Neural crest cell (in vitro differentiated cells): ENCODE data around the gene CREM. TPM values are rescaled to one million over a fixed set of nuclear protein-coding genes. Genes with fewer than 3 reads are reported as not detected.

Experiments used
- DNase-seq: peaks from one replicate; pipeline ENCODE4 v3.0.0; 2021; ENCODE audit warnings: low read depth, mixed read lengths, low spot score
- H3K27ac Mint-ChIP-seq: one replicate; pipeline ENCODE4 v1.8.0; 2021; ENCODE audit warnings: mild to moderate bottlenecking, mixed read lengths; ENCODE audit not compliant: unreplicated experiment
- H3K27me3 Mint-ChIP-seq: 2 replicates; pipeline ENCODE4 v1.8.0; 2021; ENCODE audit warnings: low read depth, mild to moderate bottlenecking, mixed read lengths
- H3K36me3 Mint-ChIP-seq: 2 replicates; pipeline ENCODE4 v1.8.0; 2021; ENCODE audit warnings: low read depth, mild to moderate bottlenecking, mixed read lengths
- H3K4me1 Mint-ChIP-seq: 2 replicates; pipeline ENCODE4 v1.8.0; 2021; ENCODE audit warnings: mixed read lengths
- H3K4me3 Mint-ChIP-seq: one replicate; pipeline ENCODE4 v1.8.0; 2021; ENCODE audit warnings: mild to moderate bottlenecking, mixed read lengths
- H3K9me3 Mint-ChIP-seq: 2 replicates; pipeline ENCODE4 v1.8.0; 2021; ENCODE audit warnings: mixed read lengths
- total RNA-seq: library from RNA; stranded (reverse); gene quantifications from 2 replicates; pipeline ENCODE4 v1.2.1, GENCODE V29; 2021
- TF ChIP-seq, protein P1 (sequence below): fragments of 200-600 bp; sonication (generic); conservative IDR thresholded peaks from 2 replicates; pipeline ENCODE4 v1.5.0; 2021; ENCODE audit warnings: antibody characterized with exemption, mild to moderate bottlenecking

The CREM gene
- total RNA-seq, 1 donor from 2014 or later: 29.6 TPM

DNA sequence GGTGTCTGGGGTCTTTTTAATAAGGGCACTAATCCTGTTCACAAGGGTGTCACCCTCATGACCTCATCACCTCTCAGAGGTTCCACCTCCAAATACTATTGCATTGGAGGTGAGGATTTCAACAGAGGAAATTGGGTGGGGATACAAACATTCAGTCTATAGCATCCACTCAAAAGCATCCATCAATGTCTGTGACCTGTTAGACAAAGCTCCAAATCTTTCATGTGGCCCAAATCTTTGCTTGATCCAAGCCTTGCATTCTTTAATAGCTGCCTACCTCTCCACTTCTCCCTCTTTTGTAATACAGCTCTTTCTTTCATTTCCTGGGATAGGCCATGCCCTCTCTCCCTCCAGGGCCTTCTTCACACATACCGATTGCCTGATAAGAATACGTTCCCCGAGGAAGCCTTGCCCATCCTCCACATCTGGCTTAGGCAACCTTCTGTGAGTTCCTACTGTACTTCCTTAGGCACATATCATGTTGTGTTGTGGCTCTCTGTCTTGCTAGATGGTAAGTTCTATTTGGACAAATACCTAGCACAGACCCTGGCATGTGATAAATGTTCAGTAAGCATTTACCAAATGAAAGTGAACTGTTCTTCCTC, 66.1 kb downstream of the CREM start:
- TF ChIP-seq, protein P1, sequence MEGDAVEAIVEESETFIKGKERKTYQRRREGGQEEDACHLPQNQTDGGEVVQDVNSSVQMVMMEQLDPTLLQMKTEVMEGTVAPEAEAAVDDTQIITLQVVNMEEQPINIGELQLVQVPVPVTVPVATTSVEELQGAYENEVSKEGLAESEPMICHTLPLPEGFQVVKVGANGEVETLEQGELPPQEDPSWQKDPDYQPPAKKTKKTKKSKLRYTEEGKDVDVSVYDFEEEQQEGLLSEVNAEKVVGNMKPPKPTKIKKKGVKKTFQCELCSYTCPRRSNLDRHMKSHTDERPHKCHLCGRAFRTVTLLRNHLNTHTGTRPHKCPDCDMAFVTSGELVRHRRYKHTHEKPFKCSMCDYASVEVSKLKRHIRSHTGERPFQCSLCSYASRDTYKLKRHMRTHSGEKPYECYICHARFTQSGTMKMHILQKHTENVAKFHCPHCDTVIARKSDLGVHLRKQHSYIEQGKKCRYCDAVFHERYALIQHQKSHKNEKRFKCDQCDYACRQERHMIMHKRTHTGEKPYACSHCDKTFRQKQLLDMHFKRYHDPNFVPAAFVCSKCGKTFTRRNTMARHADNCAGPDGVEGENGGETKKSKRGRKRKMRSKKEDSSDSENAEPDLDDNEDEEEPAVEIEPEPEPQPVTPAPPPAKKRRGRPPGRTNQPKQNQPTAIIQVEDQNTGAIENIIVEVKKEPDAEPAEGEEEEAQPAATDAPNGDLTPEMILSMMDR: no peak
- no peak for DNase-seq
- no peaks in the 10 kb centered on the region for H3K9me3 Mint-ChIP-seq
- H3K4me3 Mint-ChIP-seq: no peak overlapping the region
- H3K4me1 Mint-ChIP-seq: peaks cover 37% of the 10 kb centered on the region
- H3K27me3 Mint-ChIP-seq: no peaks in the 10 kb centered on the region
- H3K36me3 Mint-ChIP-seq: peaks cover 10% of the 10 kb centered on the region
- H3K27ac Mint-ChIP-seq: no peak overlapping the region

DNA sequence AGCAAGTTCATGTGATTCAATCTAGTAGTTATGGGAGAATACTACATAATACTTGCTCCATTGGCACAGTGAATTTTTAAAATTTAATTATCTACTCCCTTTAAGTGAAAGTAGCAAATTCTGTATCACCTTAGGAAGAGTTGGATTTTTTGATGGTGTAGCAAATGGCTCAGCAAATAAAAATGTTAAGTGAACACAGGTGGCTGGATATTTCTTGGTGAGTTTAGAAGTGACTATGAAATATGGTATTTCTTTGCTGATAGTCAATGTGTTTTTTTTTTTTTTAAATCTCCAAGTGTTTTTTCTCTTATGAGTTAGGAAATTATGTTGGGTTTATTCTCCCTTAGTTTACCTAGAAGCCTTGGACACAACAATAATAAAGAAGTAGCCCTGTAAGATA, 67.8 kb downstream of the CREM start:
- H3K4me3 Mint-ChIP-seq: no peak overlapping the region
- TF ChIP-seq, protein P1: no peak

DNA sequence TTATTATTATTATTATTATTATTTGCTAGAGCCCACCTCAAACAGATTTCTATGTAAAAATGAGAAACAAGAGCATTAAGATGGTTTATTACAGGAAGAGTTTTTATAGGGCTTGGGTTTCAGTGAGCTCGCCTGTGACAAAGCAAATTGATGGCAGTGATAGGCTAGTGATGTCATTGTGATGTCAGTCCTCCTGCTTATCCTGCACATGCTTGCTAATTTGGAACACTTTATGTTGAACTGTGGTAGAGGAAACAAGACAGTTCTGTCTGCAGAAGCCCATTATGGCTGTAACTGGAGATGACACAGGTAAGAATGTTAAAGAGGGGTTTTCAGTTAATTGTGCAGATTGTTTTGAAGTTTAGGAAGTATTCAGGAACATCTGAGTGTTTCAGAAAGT, 68.3 kb downstream of the CREM start:
- no peak for DNase-seq
- Mint-ChIP-seq H3K9me3 (no peaks in the 10 kb centered on the region), H3K4me1 (peaks cover 37% of the 10 kb centered on the region), H3K27ac (peak overlapping the region; percentile 97), H3K4me3 (peak overlapping the region; percentile 92), H3K27me3 (no peaks in the 10 kb centered on the region), H3K36me3 (peaks cover 10% of the 10 kb centered on the region)
- TF ChIP-seq, protein P1: no peak

More for the DNA sequence above, 67.8 kb downstream of the CREM start:
- no peak for DNase-seq
- Mint-ChIP-seq H3K27ac (no peak overlapping the region), H3K9me3 (no peaks in the 10 kb centered on the region), H3K36me3 (peaks cover 10% of the 10 kb centered on the region), H3K27me3 (no peaks in the 10 kb centered on the region), H3K4me1 (peaks cover 37% of the 10 kb centered on the region)

DNA sequence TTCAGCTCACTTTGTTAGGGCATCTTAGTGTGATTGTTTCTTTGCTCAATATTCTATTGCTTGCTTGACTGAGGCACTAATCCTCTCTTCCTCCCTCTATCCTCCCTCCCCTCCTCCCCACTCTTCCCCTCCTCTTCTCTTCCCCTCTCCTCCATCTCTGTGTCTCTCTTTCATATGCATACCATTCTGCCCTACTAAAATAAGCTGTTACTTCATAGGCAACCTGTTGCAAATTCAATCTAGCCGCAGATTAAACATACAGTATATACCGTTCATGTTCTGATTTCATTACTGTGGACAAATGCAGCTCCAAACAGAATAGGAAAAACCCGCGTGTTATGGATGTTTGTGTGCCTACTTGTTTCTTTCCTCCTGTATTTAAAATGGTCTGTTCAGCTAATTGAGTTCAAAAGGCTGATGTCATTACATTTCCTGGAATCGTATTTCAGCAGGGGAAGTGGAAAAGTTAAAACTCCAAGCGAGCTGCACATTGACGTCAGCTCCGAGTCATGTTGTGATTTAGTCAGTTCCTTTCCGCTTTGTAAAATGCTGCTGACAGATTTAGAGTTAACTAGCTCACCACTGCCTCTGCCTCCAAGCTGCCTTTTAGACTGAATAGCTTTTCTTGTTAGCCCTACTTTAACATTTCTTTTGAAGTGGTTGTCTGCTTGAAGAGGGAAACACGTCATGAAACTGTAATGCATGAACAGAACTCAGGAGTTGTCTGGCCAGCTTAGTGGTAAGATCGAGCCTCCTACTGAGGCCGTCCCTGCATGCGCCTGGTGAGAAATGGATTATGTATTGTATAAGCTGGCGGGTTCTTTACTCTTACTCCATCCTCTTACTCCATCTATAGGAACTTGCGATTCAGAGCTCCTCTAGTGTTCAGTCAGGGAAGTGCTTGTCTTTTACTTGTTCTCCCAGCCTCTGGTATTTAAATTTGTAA, 69.0 kb downstream of the CREM start:
- H3K36me3 Mint-ChIP-seq: peaks cover 10% of the 10 kb centered on the region
- H3K9me3 Mint-ChIP-seq: no peaks in the 10 kb centered on the region
- peak; percentile 46 for DNase-seq
- no peaks in the 10 kb centered on the region for H3K27me3 Mint-ChIP-seq
- peaks cover 37% of the 10 kb centered on the region for H3K4me1 Mint-ChIP-seq
- H3K4me3 Mint-ChIP-seq: peak overlapping the region; percentile 92
- TF ChIP-seq, protein P1: peak; percentile 81
- peak overlapping the region; percentile 97 for H3K27ac Mint-ChIP-seq

DNA sequence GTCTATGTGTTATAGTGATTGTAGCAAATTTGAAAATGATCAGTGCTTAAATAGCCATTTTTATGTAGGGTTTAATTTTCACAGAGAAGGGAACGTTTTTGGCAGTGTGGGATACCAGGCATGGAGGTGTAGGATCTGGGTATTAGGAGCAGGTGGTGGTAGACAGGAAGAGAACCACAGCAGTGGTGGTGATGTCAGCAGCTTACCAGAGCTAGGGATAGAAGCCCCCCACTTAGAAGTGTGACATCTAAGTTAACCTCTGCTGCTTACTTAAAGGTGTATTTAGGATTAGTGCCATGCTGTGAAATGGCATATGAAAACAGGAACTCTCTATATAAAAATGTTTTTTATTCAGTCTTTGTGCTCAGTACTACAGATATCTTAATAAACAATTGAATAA, 73.8 kb downstream of the CREM start:
- no peak for DNase-seq

More for the DNA sequence above, 73.8 kb downstream of the CREM start:
- peaks cover 11% of the 10 kb centered on the region for H3K4me1 Mint-ChIP-seq
- H3K27me3 Mint-ChIP-seq: no peaks in the 10 kb centered on the region
- H3K27ac Mint-ChIP-seq: no peak overlapping the region
- H3K36me3 Mint-ChIP-seq: no peaks in the 10 kb centered on the region
- TF ChIP-seq, protein P1: no peak
- no peak overlapping the region for H3K4me3 Mint-ChIP-seq
- H3K9me3 Mint-ChIP-seq: no peaks in the 10 kb centered on the region
